ENCODE results near the gene LOXL3. TPM values are rescaled to one million over a fixed set of nuclear protein-coding genes. Genes with fewer than 3 reads are reported as not detected.
A peak's percentile ranks its signal among the peaks of the same experiment; 100 is the strongest.
"Not testable (repeated sequence)": the region's sequence is repeated elsewhere in the genome, so short reads cannot be mapped to it uniquely, and the experiment has no call there.

Gene LOXL3
- total RNA-seq, 1 donor: 14.3 TPM

DNA sequence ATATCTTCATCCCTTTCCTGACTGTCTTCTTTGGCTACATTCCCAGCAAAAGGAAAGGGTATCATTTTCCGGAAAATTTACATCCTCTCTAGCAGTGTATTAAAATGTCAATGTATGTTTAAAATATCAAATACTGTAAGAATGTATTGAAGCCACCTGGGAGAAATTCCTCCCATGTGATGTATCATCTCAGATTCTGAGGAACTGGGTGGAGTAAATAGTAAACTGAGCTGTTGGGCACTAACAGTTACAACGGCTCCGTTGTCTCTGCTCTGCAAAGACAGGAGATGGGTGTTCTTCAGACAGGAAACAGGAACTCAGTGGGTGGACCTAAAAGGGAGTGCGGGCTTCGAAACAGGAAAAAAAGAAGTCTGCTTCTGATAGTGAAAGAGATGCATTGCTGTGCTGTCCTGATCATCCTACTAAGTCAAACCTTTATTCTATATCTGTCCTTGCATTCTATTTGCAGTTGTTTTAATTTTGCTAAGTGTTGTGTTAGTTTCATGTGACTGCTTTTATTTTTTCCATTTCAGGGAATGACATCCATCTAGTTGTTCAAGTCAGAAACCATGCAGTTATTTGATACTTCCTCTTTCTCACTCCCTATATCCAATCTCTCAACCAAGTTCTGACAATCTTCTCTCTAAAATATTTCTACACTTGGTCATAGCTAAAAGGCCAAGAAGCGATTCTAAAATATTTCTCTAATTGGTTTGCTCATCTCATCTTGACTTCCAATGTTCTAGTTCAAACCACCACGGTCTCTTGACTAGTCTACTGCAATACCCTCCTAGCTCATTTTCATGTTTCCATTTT lies 20.2 kb upstream of the LOXL3 start:
- DNase-seq (ENCODE audit: low read depth in 2 of 3, low spot score in 2 of 3): peak in 2 of 3 donors; percentile 43 to 53

DNA sequence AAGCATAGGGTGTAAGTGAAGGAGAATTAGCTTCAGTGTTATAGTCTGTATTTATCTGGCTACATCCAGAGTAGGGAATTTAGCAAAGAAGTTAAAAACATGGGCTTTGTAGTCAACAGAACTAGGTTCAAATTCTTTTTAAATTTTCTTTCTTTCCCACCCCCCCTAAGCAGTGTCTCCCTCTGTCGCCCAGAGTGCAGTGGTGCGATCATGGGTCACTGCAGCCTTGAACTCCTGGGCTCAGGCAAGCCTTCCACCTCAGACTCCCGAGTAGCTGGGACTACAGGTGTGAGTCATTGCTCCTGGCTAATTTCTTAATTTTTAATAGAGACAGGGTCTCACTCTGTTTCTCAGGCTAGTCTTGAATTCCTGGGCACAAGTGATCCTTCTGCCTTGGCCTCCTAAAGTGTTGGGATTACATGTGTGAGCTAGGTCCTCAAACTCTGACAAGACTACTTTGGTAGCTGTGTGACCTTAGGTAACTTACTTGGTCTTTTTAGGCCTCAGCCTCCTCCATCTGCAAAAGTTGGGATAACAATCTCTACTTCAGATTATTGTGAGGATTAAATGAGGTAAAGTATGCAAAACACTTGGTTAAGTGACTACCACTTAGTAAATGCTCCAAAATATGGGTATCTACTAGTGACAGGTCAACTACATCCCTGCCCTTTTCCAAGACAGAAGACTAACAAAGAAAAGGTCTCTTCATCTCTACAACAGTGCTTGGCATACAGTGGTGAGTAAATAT lies 18.6 kb upstream of the LOXL3 start:
- DNase-seq (ENCODE audit: low read depth in 2 of 3, low spot score in 2 of 3): no peak

DNA sequence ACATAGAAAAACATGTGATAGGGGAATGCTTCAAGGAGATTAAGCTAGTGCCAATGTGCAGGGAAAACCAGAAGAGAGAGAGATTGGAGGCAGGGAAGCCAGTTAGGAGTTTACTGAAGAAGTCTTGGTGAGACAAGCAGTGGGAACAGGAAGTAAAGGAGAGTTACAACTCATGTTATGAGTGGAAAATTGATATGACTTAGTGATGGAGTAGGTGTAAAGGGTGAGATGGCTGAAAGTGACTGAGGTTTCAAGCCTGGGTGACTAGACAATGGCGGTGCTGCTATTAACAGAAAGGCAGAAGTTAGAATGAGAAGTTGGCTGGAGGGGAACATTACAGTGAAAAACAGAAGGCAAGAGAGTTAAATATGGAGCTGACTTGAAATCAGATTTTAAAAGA lies 17.3 kb upstream of the LOXL3 start:
- DNase-seq (ENCODE audit: low read depth in 2 of 3, low spot score in 2 of 3): no peak

DNA sequence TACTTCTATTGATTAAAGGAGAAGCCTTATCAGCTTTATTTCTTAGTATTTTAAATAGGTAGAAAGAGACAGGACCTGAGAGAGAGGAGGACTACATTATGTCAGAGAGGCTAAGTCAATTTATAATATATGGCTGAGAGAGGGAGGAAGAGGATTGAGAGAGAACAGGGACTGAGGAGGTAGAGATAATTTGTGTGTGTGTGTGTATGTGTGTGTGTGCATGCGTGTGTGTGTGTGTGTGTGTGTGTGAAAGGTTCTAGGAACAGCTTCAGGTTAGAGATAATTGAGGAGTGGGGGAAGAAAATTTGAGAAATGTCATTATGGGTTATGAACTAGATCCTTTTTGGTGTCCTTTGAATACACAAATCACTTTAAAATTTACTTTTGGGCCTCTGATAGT lies 15.9 kb upstream of the LOXL3 start:
- no peak for DNase-seq (ENCODE audit: low read depth in 2 of 3, low spot score in 2 of 3)

DNA sequence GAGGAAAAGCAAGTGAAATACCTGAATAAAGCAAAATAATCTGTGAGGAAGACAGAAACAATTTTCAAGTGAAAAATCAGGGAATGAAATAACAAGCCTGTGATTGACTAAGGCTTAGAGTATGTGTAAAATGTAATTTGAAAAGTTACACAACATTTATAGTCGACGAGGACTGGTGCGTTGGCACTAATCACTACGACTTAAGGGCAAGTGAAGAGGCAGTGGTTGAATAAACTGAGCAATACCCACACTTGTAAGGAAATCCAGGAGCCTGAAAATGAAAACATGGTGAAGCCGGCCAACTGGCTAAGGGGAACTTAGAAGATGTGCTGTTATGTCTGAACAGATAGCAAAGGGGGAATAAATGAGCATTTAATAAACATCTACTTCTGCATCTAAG lies 14.1 kb upstream of the LOXL3 start:
- no peak for DNase-seq (ENCODE audit: low read depth in 2 of 3, low spot score in 2 of 3)

DNA sequence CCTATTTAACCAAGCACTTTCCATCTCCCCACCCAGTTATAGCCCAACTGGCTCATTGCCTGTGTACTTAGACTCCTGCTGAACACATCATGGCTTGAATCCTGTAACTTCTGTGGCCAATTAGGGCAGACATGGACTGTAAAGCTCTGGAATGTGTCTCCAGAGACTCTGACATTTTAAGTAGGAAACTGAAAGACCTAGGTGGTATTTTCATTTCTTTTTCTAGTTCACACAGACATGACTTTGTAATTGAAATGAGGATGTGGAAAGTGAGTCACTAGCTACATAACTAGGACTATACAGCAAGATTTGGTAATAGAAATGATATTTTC lies 13.0 kb upstream of the LOXL3 start:
- DNase-seq (ENCODE audit: low read depth in 2 of 3, low spot score in 2 of 3): no peak

DNA sequence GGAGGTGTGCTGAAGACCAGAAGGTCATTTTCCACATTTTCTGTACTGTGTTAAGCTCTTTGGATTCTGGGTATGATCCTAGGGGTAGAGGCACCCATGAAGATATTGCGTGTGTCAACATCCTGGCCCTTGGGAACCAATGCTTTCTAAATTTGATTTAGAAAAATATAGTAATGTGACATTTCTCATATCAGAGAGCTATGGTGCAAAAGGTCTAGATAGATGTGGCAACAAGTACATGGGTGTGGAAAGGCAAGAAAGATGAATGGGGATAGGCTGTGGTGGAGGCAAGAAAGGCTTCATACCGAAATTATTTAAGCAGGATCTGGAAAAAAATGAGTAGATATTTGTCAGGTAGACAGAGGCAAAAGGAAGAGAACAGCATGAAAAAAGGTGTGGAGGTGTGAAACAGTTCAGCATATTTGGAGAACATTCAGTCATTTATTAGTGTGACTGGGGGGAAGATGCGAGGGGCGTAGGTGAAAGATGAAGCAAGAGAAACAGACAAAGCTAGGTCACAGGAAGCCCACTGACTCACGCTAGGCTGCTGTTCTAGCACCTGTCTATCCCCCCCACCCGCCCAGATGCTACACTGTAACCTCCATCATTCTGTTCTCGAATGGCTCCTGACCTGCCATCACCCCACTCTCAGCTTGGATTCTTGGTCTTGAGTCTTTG lies 12.5 kb upstream of the LOXL3 start:
- no peak for DNase-seq (ENCODE audit: low read depth in 2 of 3, low spot score in 2 of 3)

DNA sequence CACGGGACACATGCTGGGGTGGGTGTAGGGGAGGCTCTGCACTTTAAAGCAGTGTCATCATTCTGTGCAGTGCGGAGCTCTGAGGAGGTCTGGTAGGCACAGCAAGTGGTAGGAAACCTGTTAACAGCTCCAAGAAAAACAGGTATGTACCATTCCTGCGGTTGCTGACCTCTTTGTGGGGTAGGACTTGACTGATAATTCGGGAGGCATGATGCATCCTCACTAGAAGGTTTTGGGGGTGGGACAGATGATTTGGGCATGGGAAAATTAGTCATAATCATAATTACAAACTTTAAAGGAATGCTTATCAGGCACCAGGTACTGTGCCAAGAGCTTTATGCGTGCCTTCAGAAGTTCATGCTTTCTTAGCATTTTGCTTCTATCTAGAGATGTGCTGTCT lies 10.5 kb upstream of the LOXL3 start:
- no peak for DNase-seq (ENCODE audit: low read depth in 2 of 3, low spot score in 2 of 3)

DNA sequence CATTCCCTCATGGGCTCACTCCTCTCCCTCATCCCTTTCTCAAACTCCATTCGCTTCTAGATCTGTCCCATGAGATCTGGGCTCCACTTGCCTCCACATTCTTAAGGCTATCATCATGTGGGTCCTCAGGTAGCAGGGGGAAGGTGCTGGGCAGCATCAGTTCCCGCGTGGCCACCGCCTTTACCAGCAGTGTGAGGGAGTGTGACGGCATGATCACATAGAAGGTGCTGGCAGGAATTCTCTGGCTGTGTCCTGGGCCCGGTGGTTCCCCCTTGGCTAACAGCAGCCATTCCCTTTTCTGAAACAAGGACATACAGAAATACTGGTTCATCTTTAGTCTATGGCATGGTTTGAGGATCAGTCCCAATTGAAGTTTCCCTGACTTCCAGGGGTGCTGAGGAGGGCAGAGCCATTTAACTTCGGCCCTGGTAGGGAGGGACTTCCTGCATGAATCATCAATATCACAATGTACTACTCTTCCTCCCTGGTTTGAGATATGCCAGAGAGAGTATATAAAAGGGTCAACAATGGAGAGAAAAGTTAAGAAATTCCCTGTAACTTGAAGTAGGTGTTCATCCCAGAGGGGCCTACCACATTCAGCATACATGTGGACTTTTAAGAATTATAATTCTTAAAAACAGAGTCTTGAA lies 8.5 kb upstream of the LOXL3 start:
- no peak for DNase-seq (ENCODE audit: low read depth in 2 of 3, low spot score in 2 of 3)

DNA sequence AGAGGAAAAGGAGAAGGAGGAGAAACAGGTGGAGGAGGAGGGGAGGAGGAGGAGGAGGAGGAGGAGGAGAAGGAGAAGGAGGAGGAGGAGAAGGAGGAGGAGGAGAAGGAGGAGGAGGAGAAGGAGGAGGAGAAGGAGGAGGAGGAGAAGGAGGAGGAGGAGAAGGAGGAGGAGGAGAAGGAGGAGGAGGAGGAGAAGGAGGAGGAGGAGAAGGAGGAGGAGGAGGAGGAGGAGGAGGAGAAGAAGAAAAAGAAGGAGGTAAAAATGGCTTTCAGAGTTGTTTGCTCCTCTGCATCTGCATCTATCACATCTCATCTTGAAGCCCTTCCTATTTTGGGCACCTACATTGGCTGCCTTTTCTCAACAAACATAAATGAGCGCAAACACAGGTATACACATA lies 7.3 kb upstream of the LOXL3 start:
- not testable (repeated sequence) for DNase-seq (ENCODE audit: low read depth in 2 of 3, low spot score in 2 of 3)

DNA sequence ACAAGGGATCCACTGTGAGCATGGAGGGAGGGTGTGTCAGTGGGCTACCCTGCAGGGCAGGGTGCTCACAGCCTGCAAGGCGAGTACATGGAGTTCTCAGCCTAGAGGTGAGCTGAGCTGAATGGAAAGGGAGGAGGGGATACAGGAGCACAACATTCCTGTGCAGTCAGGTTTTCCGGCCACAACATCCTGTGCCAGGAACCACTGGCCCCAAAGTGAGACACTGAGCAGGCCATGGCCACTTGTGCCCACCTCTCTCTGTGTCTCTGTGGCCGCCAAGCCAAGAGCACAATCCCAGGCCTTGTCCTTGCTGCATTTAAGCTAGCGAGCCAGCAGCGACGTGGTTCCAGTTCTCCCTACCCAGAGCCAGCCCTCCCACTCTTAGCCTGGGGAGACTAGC lies 6.8 kb upstream of the LOXL3 start:
- no peak for DNase-seq (ENCODE audit: low read depth in 2 of 3, low spot score in 2 of 3)

DNA sequence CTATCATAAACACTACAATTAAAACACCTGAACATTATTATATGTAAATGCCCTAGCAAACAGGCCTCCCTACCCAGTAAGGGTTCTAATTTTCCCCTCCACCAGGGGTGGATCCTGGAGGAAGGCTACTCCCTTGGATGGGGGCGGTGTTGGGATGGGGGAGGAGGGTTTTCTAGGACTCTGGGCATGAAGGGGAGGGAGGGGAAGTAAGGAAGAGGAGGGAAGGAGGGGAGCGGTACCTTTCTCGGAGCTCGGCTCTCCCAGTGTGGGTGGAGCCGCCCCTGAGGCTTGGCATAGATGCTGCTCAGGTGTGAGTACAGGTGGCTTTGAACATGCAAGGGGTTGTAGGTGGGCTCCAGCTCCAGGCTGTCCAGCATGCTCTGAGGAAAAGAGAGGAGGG lies 6.2 kb upstream of the LOXL3 start:
- no peak for DNase-seq (ENCODE audit: low read depth in 2 of 3, low spot score in 2 of 3)

DNA sequence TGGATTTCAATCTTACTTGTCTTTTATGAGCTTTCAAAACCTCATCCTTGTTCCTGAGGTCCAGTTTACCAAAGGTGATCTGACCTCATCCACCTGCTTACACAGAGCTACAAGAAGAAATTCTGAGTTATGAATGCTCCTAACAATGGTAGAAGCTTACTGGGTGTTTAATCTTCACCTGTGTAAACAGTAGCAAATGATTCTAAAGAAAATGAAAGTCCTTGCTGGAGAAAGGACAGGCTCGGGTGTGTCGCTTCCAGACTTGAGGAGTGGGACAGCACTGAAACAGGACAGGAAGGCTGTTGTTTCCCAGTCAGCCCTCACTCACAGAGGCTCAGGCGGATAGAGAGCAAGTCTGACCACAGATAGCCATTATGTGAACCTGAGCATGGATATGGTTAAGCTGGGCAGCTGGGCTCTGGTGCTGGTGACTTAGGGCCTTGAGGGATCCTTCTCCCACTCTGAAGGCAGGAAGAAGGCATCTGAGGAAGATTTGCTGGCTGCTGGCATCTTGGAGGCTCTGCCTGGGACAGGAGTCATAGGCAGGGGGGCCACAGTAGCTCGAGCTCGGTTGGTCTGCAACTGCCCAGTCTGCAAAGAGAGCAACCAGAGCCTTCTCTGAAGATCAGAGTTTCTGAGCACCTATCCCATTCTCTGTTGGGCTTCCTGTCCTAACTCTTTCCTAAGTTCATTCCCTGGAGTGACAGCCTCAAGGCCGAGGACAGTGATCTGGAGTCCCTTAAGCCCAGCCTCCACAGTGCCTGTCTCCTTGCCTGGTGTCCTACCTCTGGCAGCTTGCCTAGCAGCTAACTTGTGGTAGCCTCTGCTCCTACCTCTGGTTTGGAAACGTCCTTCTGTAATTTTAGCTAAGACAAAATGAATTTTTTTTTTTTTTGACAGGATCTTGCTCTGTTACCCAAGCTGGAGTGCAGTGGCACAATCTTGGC lies 4.8 kb upstream of the LOXL3 start:
- no peak for DNase-seq (ENCODE audit: low read depth in 2 of 3, low spot score in 2 of 3)

DNA sequence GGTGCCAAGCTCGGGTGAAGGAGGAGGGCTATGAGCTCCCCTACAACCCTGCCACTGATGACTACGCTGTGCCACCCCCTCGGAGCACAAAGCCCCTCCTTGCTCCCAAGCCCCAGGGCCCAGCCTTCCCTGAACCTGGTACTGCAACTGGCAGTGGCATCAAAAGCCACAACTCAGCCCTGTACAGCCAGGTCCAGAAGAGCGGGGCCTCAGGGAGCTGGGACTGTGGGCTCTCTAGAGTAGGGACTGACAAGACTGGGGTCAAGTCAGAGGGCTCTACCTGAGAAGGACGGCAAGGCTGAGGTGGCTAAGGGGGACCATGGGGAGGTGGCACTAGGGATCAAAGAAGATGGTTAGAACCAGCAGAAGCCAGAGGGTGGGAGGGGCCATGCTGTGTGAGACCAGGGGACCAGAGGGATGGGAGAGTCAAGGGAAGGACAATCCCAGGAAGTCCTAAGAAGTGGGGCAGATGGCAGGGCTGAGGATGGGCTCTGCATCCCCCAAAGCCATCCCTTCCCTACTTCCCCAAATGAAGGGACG lies 3.2 kb upstream of the LOXL3 start:
- no peak for DNase-seq (ENCODE audit: low read depth in 2 of 3, low spot score in 2 of 3)

DNA sequence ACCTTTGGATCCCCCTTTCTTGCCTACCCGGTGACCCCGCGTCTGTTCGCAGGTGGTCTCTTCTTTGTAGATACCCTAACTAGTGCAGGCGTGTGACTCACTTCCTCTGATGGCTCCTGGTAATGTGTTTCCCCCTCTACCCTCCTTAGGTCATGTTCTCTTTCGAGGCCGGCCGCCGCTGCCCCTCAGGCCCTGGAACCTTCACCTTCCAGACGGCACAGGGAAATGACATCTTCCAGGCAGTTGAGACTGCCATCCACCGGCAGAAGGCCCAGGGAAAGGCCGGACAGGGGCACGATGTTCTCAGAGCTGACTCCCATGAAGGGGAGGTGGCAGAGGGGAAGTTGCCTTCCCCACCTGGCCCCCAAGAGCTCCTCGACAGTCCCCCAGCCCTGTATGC lies 2.4 kb upstream of the LOXL3 start:
- no peak for DNase-seq (ENCODE audit: low read depth in 2 of 3, low spot score in 2 of 3)

DNA sequence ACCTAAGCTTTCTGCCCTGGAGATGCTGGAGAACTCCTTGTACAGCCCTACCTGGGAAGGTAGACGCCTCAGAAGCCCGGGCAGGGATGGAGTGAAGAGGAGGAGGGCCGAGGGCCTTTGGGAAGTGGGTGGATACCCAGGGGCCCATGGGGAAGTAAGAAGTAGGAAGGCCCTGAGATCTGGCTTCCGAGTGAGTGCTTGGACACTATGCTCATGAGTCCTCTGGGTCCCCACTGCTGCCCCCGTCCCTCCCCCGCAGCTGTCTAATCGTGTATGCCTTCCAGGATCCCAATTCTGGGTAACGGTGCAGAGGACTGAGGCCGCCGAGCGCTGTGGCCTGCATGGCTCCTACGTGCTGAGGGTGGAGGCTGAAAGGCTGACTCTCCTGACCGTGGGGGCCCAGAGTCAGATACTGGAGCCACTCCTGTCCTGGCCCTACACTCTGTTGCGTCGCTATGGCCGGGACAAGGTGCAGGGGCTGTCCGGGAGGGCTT lies 1.9 kb upstream of the LOXL3 start:
- no peak for DNase-seq (ENCODE audit: low read depth in 2 of 3, low spot score in 2 of 3)

DNA sequence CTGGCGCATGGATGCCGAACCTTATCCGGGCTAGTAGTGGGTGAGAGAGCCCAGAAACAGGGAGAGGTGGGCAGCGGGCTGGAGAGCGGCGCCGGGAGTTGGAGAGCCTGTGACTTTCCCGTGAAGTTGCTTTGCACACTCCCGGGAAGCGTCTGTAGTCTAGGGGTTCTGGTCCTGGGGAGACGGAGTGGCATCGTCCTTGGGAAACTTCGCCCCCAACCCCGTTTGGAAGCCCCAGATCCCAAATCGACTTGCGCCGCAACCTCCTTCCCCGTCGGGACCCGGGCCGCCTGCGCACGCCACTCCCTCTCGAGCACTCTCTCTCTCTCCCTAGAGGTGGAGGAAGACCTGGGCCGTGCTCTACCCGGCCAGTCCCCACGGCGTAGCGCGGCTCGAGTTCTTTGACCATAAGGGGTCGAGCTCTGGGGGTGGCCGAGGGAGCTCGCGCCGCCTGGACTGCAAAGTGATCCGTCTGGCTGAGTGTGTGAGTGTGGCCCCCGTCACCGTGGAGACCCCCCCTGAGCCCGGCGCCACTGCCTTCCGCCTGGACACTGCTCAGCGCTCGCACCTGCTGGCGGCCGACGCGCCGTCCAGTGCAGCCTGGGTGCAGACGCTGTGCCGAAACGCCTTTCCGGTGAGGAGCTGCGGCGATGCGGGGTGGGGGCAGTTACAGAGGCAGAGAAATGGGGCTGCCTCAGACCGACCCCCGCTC lies 1.2 kb upstream of the LOXL3 start:
- peak in 1 of 3 donors; percentile 51 for DNase-seq (ENCODE audit: low read depth in 2 of 3, low spot score in 2 of 3)

DNA sequence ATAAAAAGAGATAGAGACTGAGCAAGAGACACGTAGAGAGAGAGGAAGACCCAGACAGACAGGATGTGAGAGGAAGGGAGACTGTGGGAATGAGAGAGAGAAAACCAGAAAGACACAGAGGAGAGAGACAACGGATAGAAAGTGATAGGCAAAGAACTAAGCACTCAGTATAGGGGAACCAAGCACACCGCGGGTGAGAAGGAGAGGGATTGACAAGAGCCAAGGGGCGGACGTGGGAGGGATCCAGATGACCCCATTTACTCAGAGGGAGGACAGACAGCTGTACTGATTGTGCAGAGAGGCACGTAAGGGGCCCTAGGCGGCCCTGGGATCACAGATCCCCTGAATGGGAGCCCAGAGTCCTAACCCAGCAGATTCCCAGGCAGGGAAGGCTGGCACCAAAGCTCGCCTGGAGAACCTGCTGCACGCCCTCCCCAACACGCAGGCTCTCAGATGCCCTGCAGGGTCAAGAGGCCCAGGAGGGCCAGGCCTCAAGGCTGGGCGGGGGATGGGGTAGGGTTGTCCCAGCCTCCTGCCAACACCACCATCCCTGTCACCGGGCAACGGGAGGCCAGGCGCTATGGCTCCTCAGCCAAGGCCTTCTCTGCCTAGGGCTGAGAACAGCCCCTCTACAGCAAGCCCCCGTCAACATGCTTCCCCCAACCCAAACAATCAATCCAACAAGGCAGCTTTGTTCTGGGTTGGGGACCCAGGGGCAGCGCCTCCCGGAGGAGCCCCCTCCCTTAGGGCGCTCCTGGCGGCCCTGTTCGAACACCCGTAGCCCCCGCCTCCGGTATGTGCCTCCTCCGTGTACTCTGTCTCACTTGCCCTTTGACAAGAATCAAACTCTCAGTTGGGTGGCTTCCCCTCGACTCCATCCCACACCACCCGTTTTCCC lies 579 bp downstream of the LOXL3 start:
- no peak for DNase-seq (ENCODE audit: low read depth in 2 of 3, low spot score in 2 of 3)

Data from hematopoietic multipotent progenitor cell (in vitro differentiated cells).